Activated T-cell treated with anti-CD3 and anti-CD28 coated beads, Interleukin-2, amount 50 U/mL, for 24 hours (primary cell): Measurements from ENCODE around the gene ASXL1.
"Not testable (repeated sequence)": the region's sequence is repeated elsewhere in the genome, so short reads cannot be mapped to it uniquely, and the experiment has no call there.

ENCODE experiments used
- DNase-seq: peaks from one replicate; pipeline ENCODE4 v3.0.0-alpha.2; 2020
- H3K27ac Mint-ChIP-seq: 2 replicates; pipeline ENCODE4 v1.8.0; 2020; ENCODE audit warnings: mild to moderate bottlenecking, mixed read lengths
- H3K27me3 Mint-ChIP-seq: 2 replicates; pipeline ENCODE4 v1.8.0; 2020; ENCODE audit warnings: mixed read lengths
- H3K36me3 Mint-ChIP-seq: 2 replicates; pipeline ENCODE4 v1.8.0; 2020; ENCODE audit warnings: low read depth, mixed read lengths
- H3K4me1 Mint-ChIP-seq: 2 replicates; pipeline ENCODE4 v1.8.0; 2020; ENCODE audit warnings: low read depth, mixed read lengths
- H3K4me3 Mint-ChIP-seq: 2 replicates; pipeline ENCODE4 v1.8.0; 2020; ENCODE audit warnings: mild to moderate bottlenecking, moderate library complexity, mixed read lengths
- H3K9me3 Mint-ChIP-seq: 2 replicates; pipeline ENCODE4 v1.8.0; 2020; ENCODE audit warnings: mixed read lengths

ASXL1 gene

GRCh38 chr20:32395066-32395465 lies 36.9 kb downstream of the ASXL1 start:
- DNase-seq, result no peak
- Mint-ChIP-seq H3K4me1 (peaks cover 41% of the 10 kb centered on the region), H3K27me3 (no peaks in the 10 kb centered on the region), H3K36me3 (peaks cover 79% of the 10 kb centered on the region), H3K27ac (no peak overlapping the region), H3K4me3 (no peak overlapping the region), H3K9me3 (peaks cover 9% of the 10 kb centered on the region)

GRCh38 chr20:32396646-32397160 lies 38.6 kb downstream of the ASXL1 start:
- peaks cover 9% of the 10 kb centered on the region for H3K9me3 Mint-ChIP-seq
- H3K36me3 Mint-ChIP-seq, result peaks cover 81% of the 10 kb centered on the region
- no peak overlapping the region for H3K4me3 Mint-ChIP-seq
- H3K4me1 Mint-ChIP-seq, result peaks cover 44% of the 10 kb centered on the region
- no peak overlapping the region for H3K27ac Mint-ChIP-seq
- H3K27me3 Mint-ChIP-seq, result no peaks in the 10 kb centered on the region
- no peak for DNase-seq

- peaks cover 9% of the 10 kb centered on the region for H3K9me3 Mint-ChIP-seq
- peaks cover 45% of the 10 kb centered on the region for H3K4me1 Mint-ChIP-seq
- no peak for DNase-seq
- H3K27ac Mint-ChIP-seq, result peak overlapping the region; percentile 50
- no peaks in the 10 kb centered on the region for H3K27me3 Mint-ChIP-seq
- no peak overlapping the region for H3K4me3 Mint-ChIP-seq
- H3K36me3 Mint-ChIP-seq, result peaks cover 83% of the 10 kb centered on the region
Observed at GRCh38 chr20:32397567-32398084, 39.5 kb downstream of the ASXL1 start.

- Mint-ChIP-seq H3K4me3 (no peak overlapping the region), H3K4me1 (peaks cover 50% of the 10 kb centered on the region)
Observed at GRCh38 chr20:32400476-32400875, 42.3 kb downstream of the ASXL1 start.

GRCh38 chr20:32404017-32404416 lies 45.9 kb downstream of the ASXL1 start:
- Mint-ChIP-seq H3K4me3 (no peak overlapping the region), H3K4me1 (peaks cover 67% of the 10 kb centered on the region), H3K27ac (no peak overlapping the region), H3K9me3 (no peaks in the 10 kb centered on the region), H3K27me3 (no peaks in the 10 kb centered on the region), H3K36me3 (peaks cover 72% of the 10 kb centered on the region)
- no peak for DNase-seq

More at GRCh38 chr20:32400476-32400875, 42.3 kb downstream of the ASXL1 start:
- H3K27ac Mint-ChIP-seq, result peak overlapping the region; percentile 58
- DNase-seq, result no peak
- no peaks in the 10 kb centered on the region for H3K27me3 Mint-ChIP-seq
- H3K36me3 Mint-ChIP-seq, result peaks cover 73% of the 10 kb centered on the region
- H3K9me3 Mint-ChIP-seq, result peaks cover 2% of the 10 kb centered on the region

- DNase-seq, result no peak
- peak overlapping the region; percentile 89 for H3K27ac Mint-ChIP-seq
- H3K27me3 Mint-ChIP-seq, result no peaks in the 10 kb centered on the region
- H3K9me3 Mint-ChIP-seq, result no peaks in the 10 kb centered on the region
- H3K36me3 Mint-ChIP-seq, result peaks cover 64% of the 10 kb centered on the region
- no peak overlapping the region for H3K4me3 Mint-ChIP-seq
- peaks cover 62% of the 10 kb centered on the region for H3K4me1 Mint-ChIP-seq
Observed at GRCh38 chr20:32406701-32407100, 48.6 kb downstream of the ASXL1 start.

- not testable (repeated sequence) for H3K27me3 Mint-ChIP-seq, H3K9me3 Mint-ChIP-seq
- Mint-ChIP-seq H3K36me3 (peaks cover 65% of the 10 kb centered on the region), H3K4me3 (peak overlapping the region; percentile 44), H3K4me1 (peaks cover 67% of the 10 kb centered on the region), H3K27ac (peak overlapping the region; percentile 89)
- DNase-seq, result peak; percentile 63
Observed at GRCh38 chr20:32407131-32407750, 49.1 kb downstream of the ASXL1 start.

- Mint-ChIP-seq H3K27ac (peak overlapping the region; percentile 46), H3K9me3 (no peaks in the 10 kb centered on the region), H3K36me3 (peaks cover 68% of the 10 kb centered on the region), H3K27me3 (no peaks in the 10 kb centered on the region), H3K4me3 (no peak overlapping the region), H3K4me1 (peaks cover 68% of the 10 kb centered on the region)
- DNase-seq, result no peak
Observed at GRCh38 chr20:32411955-32412706, 54.0 kb downstream of the ASXL1 start.

- peaks cover 60% of the 10 kb centered on the region for H3K36me3 Mint-ChIP-seq
- no peaks in the 10 kb centered on the region for H3K9me3 Mint-ChIP-seq
- H3K4me1 Mint-ChIP-seq, result peaks cover 65% of the 10 kb centered on the region
- no peaks in the 10 kb centered on the region for H3K27me3 Mint-ChIP-seq
- peak overlapping the region; percentile 2 for H3K27ac Mint-ChIP-seq
- no peak for DNase-seq
- H3K4me3 Mint-ChIP-seq, result no peak overlapping the region
Observed at GRCh38 chr20:32415494-32415893, 57.4 kb downstream of the ASXL1 start.

GRCh38 chr20:32416206-32416605 lies 58.1 kb downstream of the ASXL1 start:
- Mint-ChIP-seq H3K4me1 (peaks cover 66% of the 10 kb centered on the region), H3K4me3 (no peak overlapping the region), H3K36me3 (peaks cover 62% of the 10 kb centered on the region), H3K27me3 (no peaks in the 10 kb centered on the region), H3K9me3 (no peaks in the 10 kb centered on the region), H3K27ac (no peak overlapping the region)
- no peak for DNase-seq

- DNase-seq, result no peak
- no peak overlapping the region for H3K4me3 Mint-ChIP-seq
- no peaks in the 10 kb centered on the region for H3K9me3 Mint-ChIP-seq
- H3K27me3 Mint-ChIP-seq, result no peaks in the 10 kb centered on the region
- H3K4me1 Mint-ChIP-seq, result peaks cover 55% of the 10 kb centered on the region
- H3K27ac Mint-ChIP-seq, result no peak overlapping the region
- H3K36me3 Mint-ChIP-seq, result peaks cover 59% of the 10 kb centered on the region
Observed at GRCh38 chr20:32418376-32418775, 60.2 kb downstream of the ASXL1 start.

GRCh38 chr20:32421290-32421689 lies 63.2 kb downstream of the ASXL1 start:
- H3K9me3 Mint-ChIP-seq, result no peaks in the 10 kb centered on the region
- DNase-seq, result no peak
- no peak overlapping the region for H3K4me3 Mint-ChIP-seq
- no peak overlapping the region for H3K27ac Mint-ChIP-seq
- H3K27me3 Mint-ChIP-seq, result no peaks in the 10 kb centered on the region
- peaks cover 62% of the 10 kb centered on the region for H3K36me3 Mint-ChIP-seq
- peaks cover 36% of the 10 kb centered on the region for H3K4me1 Mint-ChIP-seq

- no peaks in the 10 kb centered on the region for H3K27me3 Mint-ChIP-seq
- no peaks in the 10 kb centered on the region for H3K9me3 Mint-ChIP-seq
- peak overlapping the region; percentile 45 for H3K27ac Mint-ChIP-seq
- H3K36me3 Mint-ChIP-seq, result peaks cover 88% of the 10 kb centered on the region
- peaks cover 6% of the 10 kb centered on the region for H3K4me1 Mint-ChIP-seq
- H3K4me3 Mint-ChIP-seq, result no peak overlapping the region
- DNase-seq, result no peak
Observed at GRCh38 chr20:32427996-32428395, 69.9 kb downstream of the ASXL1 start.

GRCh38 chr20:32429343-32429742 lies 71.2 kb downstream of the ASXL1 start:
- Mint-ChIP-seq H3K27me3 (no peaks in the 10 kb centered on the region), H3K4me3 (no peak overlapping the region), H3K27ac (peak overlapping the region; percentile 57), H3K4me1 (peaks cover 6% of the 10 kb centered on the region), H3K36me3 (peaks cover 94% of the 10 kb centered on the region), H3K9me3 (no peaks in the 10 kb centered on the region)
- DNase-seq, result no peak
